GM21717 (cell line): ENCODE data around the gene CAMK2B.
"Not testable (repeated sequence)": the region's sequence is repeated elsewhere in the genome, so short reads cannot be mapped to it uniquely, and the experiment has no call there.

Experiments
- ATAC-seq: cut with Tn5 transposase; IDR thresholded peaks from one replicate; pipeline ENCODE4 v1.9.1; 2021; ENCODE audit warnings: mild to moderate bottlenecking, moderate library complexity; ENCODE audit not compliant: unreplicated experiment

CAMK2B gene

GRCh38 chr7:44219371-44220045 lies 105.9 kb downstream of the CAMK2B start:
- no peak for ATAC-seq

GRCh38 chr7:44218418-44219201 lies 106.8 kb downstream of the CAMK2B start:
- ATAC-seq = no peak

- ATAC-seq = no peak
Measured at GRCh38 chr7:44217852-44218402, 107.5 kb downstream of the CAMK2B start.

- ATAC-seq = no peak
Measured at GRCh38 chr7:44217223-44217714, 108.1 kb downstream of the CAMK2B start.

- no peak for ATAC-seq
Measured at GRCh38 chr7:44216521-44217222, 108.7 kb downstream of the CAMK2B start.

GRCh38 chr7:44216019-44216418 lies 109.4 kb downstream of the CAMK2B start:
- ATAC-seq = no peak

- no peak for ATAC-seq
Measured at GRCh38 chr7:44215531-44215930, 109.9 kb downstream of the CAMK2B start.

- no peak for ATAC-seq
Measured at GRCh38 chr7:44213877-44214388, 111.5 kb downstream of the CAMK2B start.

- ATAC-seq = no peak
Measured at GRCh38 chr7:44213206-44213876, 112.1 kb downstream of the CAMK2B start.

GRCh38 chr7:44212581-44213184 lies 112.7 kb downstream of the CAMK2B start:
- ATAC-seq = no peak

- ATAC-seq = no peak
Measured at GRCh38 chr7:44212018-44212417, 113.4 kb downstream of the CAMK2B start.

GRCh38 chr7:44211126-44211675 lies 114.2 kb downstream of the CAMK2B start:
- ATAC-seq = no peak

- no peak for ATAC-seq
Measured at GRCh38 chr7:44210107-44210506, 115.3 kb downstream of the CAMK2B start.

GRCh38 chr7:44208085-44208484 lies 117.3 kb downstream of the CAMK2B start:
- no peak for ATAC-seq

- no peak for ATAC-seq
Measured at GRCh38 chr7:44206008-44206407, 119.4 kb downstream of the CAMK2B start.

GRCh38 chr7:44201813-44202212 lies 123.6 kb downstream of the CAMK2B start:
- ATAC-seq = no peak

GRCh38 chr7:44200699-44201461 lies 124.5 kb downstream of the CAMK2B start, which contains the start of gene YKT6:
YKT6 (plus strand) TSS chr7:44200978; CDS start chr7:44201136, 158 bp downstream.
- peak; percentile 99 for ATAC-seq

GRCh38 chr7:44200163-44200562 lies 125.2 kb downstream of the CAMK2B start:
- ATAC-seq = not testable (repeated sequence)

GRCh38 chr7:44197474-44197873 lies 127.9 kb downstream of the CAMK2B start:
- no peak for ATAC-seq
